Neural cell (in vitro differentiated cells): ENCODE measurements around the gene NUP133. TPM values are rescaled to one million over a fixed set of nuclear protein-coding genes. Genes with fewer than 3 reads are reported as not detected.

ENCODE experiments used
- H2AFZ ChIP-seq: fragments of 200-600, 300-800 bp; sonication (generic), shearing (Covaris generic); 2 replicates; pipeline ENCODE4 v1.6.0; 2014; ENCODE audit warnings: low read depth, mild to moderate bottlenecking, antibody characterized with exemption, low read length, moderate library complexity
- H3F3A ChIP-seq: fragments of 200-600 bp; shearing (Covaris generic); 2 replicates; pipeline ENCODE4 v1.6.1; 2016; ENCODE audit warnings: mild to moderate bottlenecking, moderate library complexity, mixed read lengths, antibody characterized with exemption, low read length; ENCODE audit not compliant: insufficient read depth, poor library complexity, severe bottlenecking
- H3K27ac ChIP-seq: fragments of 200-600, 300-800 bp; sonication (generic), shearing (Covaris generic); 2 replicates; pipeline ENCODE4 v1.5.1; 2014; ENCODE audit warnings: mild to moderate bottlenecking, low read length, moderate library complexity
- H3K27me3 ChIP-seq: fragments of 300-800, 200-600 bp; sonication (generic), shearing (Covaris generic); 2 replicates; pipeline ENCODE4 v1.6.0; 2014; ENCODE audit warnings: mild to moderate bottlenecking, low read depth, low read length, moderate library complexity; ENCODE audit not compliant: insufficient read depth
- H3K36me3 ChIP-seq: fragments of 300-800, 200-600 bp; sonication (generic), shearing (Covaris generic); 2 replicates; pipeline ENCODE4 v1.5.1; 2014; ENCODE audit warnings: mild to moderate bottlenecking, antibody characterized with exemption, low read length, moderate library complexity; ENCODE audit not compliant: insufficient read depth
- H3K4me2 ChIP-seq: fragments of 300-800, 200-600 bp; sonication (generic), shearing (Covaris generic); 2 replicates; pipeline ENCODE4 v1.6.0; 2014; ENCODE audit warnings: mild to moderate bottlenecking, low read length
- H3K4me3 ChIP-seq: fragments of 300-800, 200-600 bp; sonication (generic), shearing (Covaris generic); 2 replicates; pipeline ENCODE4 v1.5.1; 2014; ENCODE audit warnings: mild to moderate bottlenecking, low read length, moderate library complexity
- H3K79me2 ChIP-seq: fragments of 200-600 bp; shearing (Covaris generic); replicated peaks from 2 replicates; pipeline ENCODE4 v1.6.0; 2014; ENCODE audit warnings: mild to moderate bottlenecking, low read length, moderate library complexity; ENCODE audit not compliant: insufficient read depth
- H3K9ac ChIP-seq: fragments of 300-800, 200-600 bp; sonication (generic), shearing (Covaris generic); 2 replicates; pipeline ENCODE4 v1.6.1; 2016; ENCODE audit warnings: mild to moderate bottlenecking, low read length, mixed read lengths
- H3K9me2 ChIP-seq: fragments of 200-600 bp; shearing (Covaris generic); 2 replicates; pipeline ENCODE4 v1.6.1; 2016; ENCODE audit warnings: mild to moderate bottlenecking, low read length, mixed read lengths; ENCODE audit not compliant: insufficient read depth
- H3K9me3 ChIP-seq: fragments of 200-600, 300-800 bp; sonication (generic), shearing (Covaris generic); 2 replicates; pipeline ENCODE4 v1.6.1; 2016; ENCODE audit warnings: mild to moderate bottlenecking, mixed run types, low read length, moderate library complexity, mixed read lengths
- H4K20me1 ChIP-seq: fragments of 200-600 bp; shearing (Covaris generic); 2 replicates; pipeline ENCODE4 v1.6.1; 2016; ENCODE audit warnings: mild to moderate bottlenecking, mixed run types; ENCODE audit not compliant: insufficient read depth
- EP300 ChIP-seq: fragments of 450-650 bp; conservative IDR thresholded peaks from 2 replicates; pipeline ENCODE4 v1.6.1; 2014; ENCODE audit warnings: antibody characterized with exemption, mild to moderate bottlenecking, moderate library complexity; ENCODE audit not compliant: poor library complexity, severe bottlenecking
- EZH2 ChIP-seq: fragments of 200-600, 300-800 bp; shearing (Covaris generic), sonication (generic); IDR thresholded peaks from 2 replicates; pipeline ENCODE4 v1.6.1; 2014; ENCODE audit warnings: antibody characterized with exemption, low read length, borderline replicate concordance, mild to moderate bottlenecking; ENCODE audit not compliant: insufficient read depth, poor library complexity, severe bottlenecking
- MXI1 ChIP-seq: fragments of 450-650 bp; conservative IDR thresholded peaks from 2 replicates; pipeline ENCODE4 v1.6.1; 2014; ENCODE audit warnings: antibody characterized with exemption, mild to moderate bottlenecking; ENCODE audit not compliant: poor library complexity, severe bottlenecking
- POLR2AphosphoS5 ChIP-seq: IDR thresholded peaks from 2 replicates; pipeline ENCODE4 v1.6.1; 2012
- RAD21 ChIP-seq: fragments of 450-650 bp; conservative IDR thresholded peaks from 2 replicates; pipeline ENCODE4 v1.6.1; 2014; ENCODE audit warnings: antibody characterized with exemption, mild to moderate bottlenecking, moderate library complexity
- SMC3 ChIP-seq: fragments of 450-650 bp; conservative IDR thresholded peaks from 2 replicates; pipeline ENCODE4 v1.6.1; 2014; ENCODE audit warnings: antibody characterized with exemption, mild to moderate bottlenecking, moderate library complexity; ENCODE audit not compliant: poor library complexity
- TAF1 ChIP-seq: IDR thresholded peaks from 2 replicates; pipeline ENCODE4 v1.6.1; 2012; ENCODE audit warnings: low read depth
- polyA plus RNA-seq: library from polyadenylated mRNA; depleted of rRNA; stranded (reverse); fragments of >200 nt; gene quantifications from 2 replicates; pipeline ENCODE4 v1.2.3, GENCODE V29; 2014
- TF ChIP-seq, protein P1 (sequence below): fragments of 450-650 bp; IDR thresholded peaks from 2 replicates; pipeline ENCODE4 v1.5.1; 2014; ENCODE audit warnings: antibody characterized with exemption, mild to moderate bottlenecking, moderate library complexity; ENCODE audit not compliant: poor library complexity, severe bottlenecking
- TF ChIP-seq, protein P2 (sequence below): IDR thresholded peaks from 2 replicates; pipeline ENCODE4 v1.6.1; 2012; ENCODE audit warnings: borderline replicate concordance

The NUP133 gene
- polyA plus RNA-seq, 1 donor from 2014 or later, result 73.4 TPM

DNA sequence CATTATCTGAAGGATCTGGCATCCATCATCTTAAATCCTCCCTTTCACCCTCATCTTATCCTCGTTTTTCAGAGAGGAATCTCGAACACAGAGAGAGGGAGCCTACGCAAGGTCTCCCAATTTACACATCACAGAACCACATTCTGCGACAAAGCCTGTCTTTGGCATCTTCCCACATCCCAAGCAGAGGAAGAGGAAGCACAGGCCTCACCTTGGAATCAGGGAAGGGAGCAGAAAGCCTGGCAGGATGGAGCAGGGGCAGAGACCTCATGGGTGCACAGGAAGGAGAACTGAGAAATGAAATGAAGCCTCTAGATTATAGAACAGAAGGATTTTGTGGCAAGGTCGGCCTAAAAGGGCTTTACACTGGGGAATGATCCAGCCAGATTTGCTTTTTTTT, 44.6 kb upstream of the NUP133 start:
- no peak overlapping the region for H3K4me2 ChIP-seq
- no peak overlapping the region for H2AFZ ChIP-seq
- no peak overlapping the region for H3K9ac ChIP-seq
- no peaks in the 10 kb centered on the region for H3K27me3 ChIP-seq
- no peaks in the 10 kb centered on the region for H3K9me3 ChIP-seq
- no peak overlapping the region for H3K4me3 ChIP-seq
- H4K20me1 ChIP-seq, result no peaks in the 10 kb centered on the region
- no peaks in the 10 kb centered on the region for H3K36me3 ChIP-seq
- no peak for TF ChIP-seq MXI1
- no peak for TF ChIP-seq POLR2AphosphoS5
- TF ChIP-seq SMC3, result no peak
- TF ChIP-seq EZH2, result no peak
- H3F3A ChIP-seq, result no peaks in the 10 kb centered on the region
- H3K27ac ChIP-seq, result no peak overlapping the region
- no peaks in the 10 kb centered on the region for H3K9me2 ChIP-seq
- peaks cover 36% of the 10 kb centered on the region for H3K79me2 ChIP-seq

DNA sequence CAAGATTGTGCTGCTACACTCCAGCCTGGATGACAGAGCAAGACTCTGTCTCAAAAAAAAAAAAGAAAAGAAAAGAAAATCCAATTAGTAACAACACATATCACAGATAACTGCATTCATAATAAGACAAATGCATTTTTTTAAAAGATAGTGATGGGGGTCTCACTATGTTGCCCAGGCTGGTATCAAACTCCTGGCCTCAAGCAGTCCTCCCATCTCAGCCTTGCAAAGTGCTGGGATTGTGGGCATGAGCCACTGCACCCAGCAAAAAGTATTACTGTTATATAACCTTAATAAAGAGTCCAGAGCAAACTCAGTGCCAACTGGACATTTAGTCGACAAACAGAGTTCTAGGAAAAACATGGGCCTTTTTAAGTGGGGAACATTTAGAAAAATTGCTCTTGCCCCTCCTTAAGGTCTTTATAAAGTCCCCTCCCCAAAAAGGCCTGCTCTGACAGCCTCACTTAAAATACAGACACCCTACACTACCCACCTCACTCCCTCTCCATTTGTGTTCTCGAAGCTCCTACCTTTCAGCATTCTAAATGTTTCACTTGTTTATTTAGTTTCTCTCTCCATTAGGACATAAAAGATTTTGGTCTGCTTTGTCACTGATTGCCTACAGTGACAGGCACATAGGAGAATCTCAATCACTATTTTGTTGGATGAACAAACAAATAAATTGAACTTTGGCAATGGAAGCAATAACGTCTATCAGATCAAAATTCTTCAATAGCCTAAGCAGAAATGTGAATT, 42.8 kb upstream of the NUP133 start:
- no peaks in the 10 kb centered on the region for H3K9me2 ChIP-seq
- H3K27ac ChIP-seq, result no peak overlapping the region
- no peak overlapping the region for H2AFZ ChIP-seq
- no peak overlapping the region for H3K9ac ChIP-seq
- no peak overlapping the region for H3K4me3 ChIP-seq
- peaks cover 19% of the 10 kb centered on the region for H3K79me2 ChIP-seq
- H4K20me1 ChIP-seq, result no peaks in the 10 kb centered on the region
- no peaks in the 10 kb centered on the region for H3K9me3 ChIP-seq
- H3F3A ChIP-seq, result no peaks in the 10 kb centered on the region
- H3K4me2 ChIP-seq, result no peak overlapping the region
- no peaks in the 10 kb centered on the region for H3K27me3 ChIP-seq
- no peak for TF ChIP-seq SMC3
- TF ChIP-seq, protein P1, sequence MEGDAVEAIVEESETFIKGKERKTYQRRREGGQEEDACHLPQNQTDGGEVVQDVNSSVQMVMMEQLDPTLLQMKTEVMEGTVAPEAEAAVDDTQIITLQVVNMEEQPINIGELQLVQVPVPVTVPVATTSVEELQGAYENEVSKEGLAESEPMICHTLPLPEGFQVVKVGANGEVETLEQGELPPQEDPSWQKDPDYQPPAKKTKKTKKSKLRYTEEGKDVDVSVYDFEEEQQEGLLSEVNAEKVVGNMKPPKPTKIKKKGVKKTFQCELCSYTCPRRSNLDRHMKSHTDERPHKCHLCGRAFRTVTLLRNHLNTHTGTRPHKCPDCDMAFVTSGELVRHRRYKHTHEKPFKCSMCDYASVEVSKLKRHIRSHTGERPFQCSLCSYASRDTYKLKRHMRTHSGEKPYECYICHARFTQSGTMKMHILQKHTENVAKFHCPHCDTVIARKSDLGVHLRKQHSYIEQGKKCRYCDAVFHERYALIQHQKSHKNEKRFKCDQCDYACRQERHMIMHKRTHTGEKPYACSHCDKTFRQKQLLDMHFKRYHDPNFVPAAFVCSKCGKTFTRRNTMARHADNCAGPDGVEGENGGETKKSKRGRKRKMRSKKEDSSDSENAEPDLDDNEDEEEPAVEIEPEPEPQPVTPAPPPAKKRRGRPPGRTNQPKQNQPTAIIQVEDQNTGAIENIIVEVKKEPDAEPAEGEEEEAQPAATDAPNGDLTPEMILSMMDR, result no peak
- TF ChIP-seq TAF1, result no peak
- no peak for TF ChIP-seq EP300
- TF ChIP-seq RAD21, result no peak
- no peak for TF ChIP-seq MXI1
- TF ChIP-seq POLR2AphosphoS5, result no peak
- TF ChIP-seq, protein P2, sequence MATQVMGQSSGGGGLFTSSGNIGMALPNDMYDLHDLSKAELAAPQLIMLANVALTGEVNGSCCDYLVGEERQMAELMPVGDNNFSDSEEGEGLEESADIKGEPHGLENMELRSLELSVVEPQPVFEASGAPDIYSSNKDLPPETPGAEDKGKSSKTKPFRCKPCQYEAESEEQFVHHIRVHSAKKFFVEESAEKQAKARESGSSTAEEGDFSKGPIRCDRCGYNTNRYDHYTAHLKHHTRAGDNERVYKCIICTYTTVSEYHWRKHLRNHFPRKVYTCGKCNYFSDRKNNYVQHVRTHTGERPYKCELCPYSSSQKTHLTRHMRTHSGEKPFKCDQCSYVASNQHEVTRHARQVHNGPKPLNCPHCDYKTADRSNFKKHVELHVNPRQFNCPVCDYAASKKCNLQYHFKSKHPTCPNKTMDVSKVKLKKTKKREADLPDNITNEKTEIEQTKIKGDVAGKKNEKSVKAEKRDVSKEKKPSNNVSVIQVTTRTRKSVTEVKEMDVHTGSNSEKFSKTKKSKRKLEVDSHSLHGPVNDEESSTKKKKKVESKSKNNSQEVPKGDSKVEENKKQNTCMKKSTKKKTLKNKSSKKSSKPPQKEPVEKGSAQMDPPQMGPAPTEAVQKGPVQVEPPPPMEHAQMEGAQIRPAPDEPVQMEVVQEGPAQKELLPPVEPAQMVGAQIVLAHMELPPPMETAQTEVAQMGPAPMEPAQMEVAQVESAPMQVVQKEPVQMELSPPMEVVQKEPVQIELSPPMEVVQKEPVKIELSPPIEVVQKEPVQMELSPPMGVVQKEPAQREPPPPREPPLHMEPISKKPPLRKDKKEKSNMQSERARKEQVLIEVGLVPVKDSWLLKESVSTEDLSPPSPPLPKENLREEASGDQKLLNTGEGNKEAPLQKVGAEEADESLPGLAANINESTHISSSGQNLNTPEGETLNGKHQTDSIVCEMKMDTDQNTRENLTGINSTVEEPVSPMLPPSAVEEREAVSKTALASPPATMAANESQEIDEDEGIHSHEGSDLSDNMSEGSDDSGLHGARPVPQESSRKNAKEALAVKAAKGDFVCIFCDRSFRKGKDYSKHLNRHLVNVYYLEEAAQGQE, result no peak
- no peak for TF ChIP-seq EZH2
- H3K36me3 ChIP-seq, result no peaks in the 10 kb centered on the region
